Neural crest cell (in vitro differentiated cells): ENCODE measurements around the gene ANKRD34B. TPM values are rescaled to one million over a fixed set of nuclear protein-coding genes. Genes with fewer than 3 reads are reported as not detected.

Experiments
- DNase-seq: peaks from one replicate; pipeline ENCODE4 v3.0.0; 2021; ENCODE audit warnings: low read depth, mixed read lengths, low spot score
- H3K27ac Mint-ChIP-seq: one replicate; pipeline ENCODE4 v1.8.0; 2021; ENCODE audit warnings: mild to moderate bottlenecking, mixed read lengths; ENCODE audit not compliant: unreplicated experiment
- H3K27me3 Mint-ChIP-seq: 2 replicates; pipeline ENCODE4 v1.8.0; 2021; ENCODE audit warnings: low read depth, mild to moderate bottlenecking, mixed read lengths
- H3K36me3 Mint-ChIP-seq: 2 replicates; pipeline ENCODE4 v1.8.0; 2021; ENCODE audit warnings: low read depth, mild to moderate bottlenecking, mixed read lengths
- H3K4me1 Mint-ChIP-seq: 2 replicates; pipeline ENCODE4 v1.8.0; 2021; ENCODE audit warnings: mixed read lengths
- H3K4me3 Mint-ChIP-seq: one replicate; pipeline ENCODE4 v1.8.0; 2021; ENCODE audit warnings: mild to moderate bottlenecking, mixed read lengths
- H3K9me3 Mint-ChIP-seq: 2 replicates; pipeline ENCODE4 v1.8.0; 2021; ENCODE audit warnings: mixed read lengths
- total RNA-seq: library from RNA; stranded (reverse); gene quantifications from 2 replicates; pipeline ENCODE4 v1.2.1, GENCODE V29; 2021
- TF ChIP-seq, protein P1 (sequence below): fragments of 200-600 bp; sonication (generic); conservative IDR thresholded peaks from 2 replicates; pipeline ENCODE4 v1.5.0; 2021; ENCODE audit warnings: antibody characterized with exemption, mild to moderate bottlenecking

The ANKRD34B gene
- total RNA-seq, 1 donor from 2014 or later, result 0.05 TPM

DNA sequence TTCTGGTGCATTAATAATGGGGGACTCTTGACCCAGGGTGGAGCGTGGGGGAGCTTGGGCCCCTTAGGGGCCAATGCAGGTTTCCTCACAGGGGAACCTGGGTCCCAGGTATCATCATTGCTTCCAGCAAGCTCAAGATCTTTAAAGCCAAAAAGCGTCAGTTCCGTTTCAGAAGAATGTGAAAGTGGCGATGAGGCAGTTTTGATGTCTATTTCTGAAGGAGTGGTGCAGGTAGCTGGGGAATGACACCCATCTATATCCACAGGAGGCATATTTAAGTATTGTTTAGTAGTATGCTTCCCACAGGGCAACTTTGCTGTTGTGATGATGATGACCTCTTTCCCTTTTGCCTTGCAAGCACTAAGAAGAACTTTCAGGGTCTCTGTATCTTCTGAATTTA is 10.8 kb downstream of the ANKRD34B start:
- TF ChIP-seq, protein P1, sequence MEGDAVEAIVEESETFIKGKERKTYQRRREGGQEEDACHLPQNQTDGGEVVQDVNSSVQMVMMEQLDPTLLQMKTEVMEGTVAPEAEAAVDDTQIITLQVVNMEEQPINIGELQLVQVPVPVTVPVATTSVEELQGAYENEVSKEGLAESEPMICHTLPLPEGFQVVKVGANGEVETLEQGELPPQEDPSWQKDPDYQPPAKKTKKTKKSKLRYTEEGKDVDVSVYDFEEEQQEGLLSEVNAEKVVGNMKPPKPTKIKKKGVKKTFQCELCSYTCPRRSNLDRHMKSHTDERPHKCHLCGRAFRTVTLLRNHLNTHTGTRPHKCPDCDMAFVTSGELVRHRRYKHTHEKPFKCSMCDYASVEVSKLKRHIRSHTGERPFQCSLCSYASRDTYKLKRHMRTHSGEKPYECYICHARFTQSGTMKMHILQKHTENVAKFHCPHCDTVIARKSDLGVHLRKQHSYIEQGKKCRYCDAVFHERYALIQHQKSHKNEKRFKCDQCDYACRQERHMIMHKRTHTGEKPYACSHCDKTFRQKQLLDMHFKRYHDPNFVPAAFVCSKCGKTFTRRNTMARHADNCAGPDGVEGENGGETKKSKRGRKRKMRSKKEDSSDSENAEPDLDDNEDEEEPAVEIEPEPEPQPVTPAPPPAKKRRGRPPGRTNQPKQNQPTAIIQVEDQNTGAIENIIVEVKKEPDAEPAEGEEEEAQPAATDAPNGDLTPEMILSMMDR, result no peak
- Mint-ChIP-seq H3K27me3 (peaks cover 23% of the 10 kb centered on the region), H3K4me1 (no peaks in the 10 kb centered on the region), H3K9me3 (no peaks in the 10 kb centered on the region), H3K27ac (no peak overlapping the region), H3K36me3 (no peaks in the 10 kb centered on the region), H3K4me3 (no peak overlapping the region)
- DNase-seq, result no peak

GRCh38 chr5:80555099-80555498 is 15.0 kb downstream of the ANKRD34B start:
- Mint-ChIP-seq H3K4me3 (no peak overlapping the region), H3K4me1 (no peaks in the 10 kb centered on the region), H3K36me3 (no peaks in the 10 kb centered on the region), H3K27ac (no peak overlapping the region), H3K27me3 (peaks cover 21% of the 10 kb centered on the region), H3K9me3 (peaks cover 2% of the 10 kb centered on the region)
- TF ChIP-seq, protein P1, result no peak
- DNase-seq, result no peak

DNA sequence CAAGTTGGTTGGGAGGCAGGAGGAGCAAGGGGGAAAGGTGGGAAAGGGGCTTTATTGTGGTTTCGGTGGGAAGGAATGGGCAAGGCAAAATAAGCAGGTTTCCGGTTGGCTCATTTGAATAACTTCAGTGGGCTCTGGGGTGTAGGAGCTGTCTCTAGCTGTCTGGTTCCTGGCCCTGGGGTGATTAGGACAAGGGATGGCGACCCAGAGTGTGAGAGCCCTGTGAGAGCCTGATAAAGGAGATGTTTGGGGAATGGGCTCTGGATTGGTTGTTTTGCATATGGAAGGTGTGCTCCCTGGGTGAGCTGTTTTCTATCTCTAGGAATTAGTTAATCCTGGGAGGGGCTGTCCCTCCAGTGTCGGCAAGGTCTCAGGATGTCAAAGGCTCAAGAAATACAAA is 15.4 kb downstream of the ANKRD34B start:
- H3K27ac Mint-ChIP-seq, result no peak overlapping the region

DNA sequence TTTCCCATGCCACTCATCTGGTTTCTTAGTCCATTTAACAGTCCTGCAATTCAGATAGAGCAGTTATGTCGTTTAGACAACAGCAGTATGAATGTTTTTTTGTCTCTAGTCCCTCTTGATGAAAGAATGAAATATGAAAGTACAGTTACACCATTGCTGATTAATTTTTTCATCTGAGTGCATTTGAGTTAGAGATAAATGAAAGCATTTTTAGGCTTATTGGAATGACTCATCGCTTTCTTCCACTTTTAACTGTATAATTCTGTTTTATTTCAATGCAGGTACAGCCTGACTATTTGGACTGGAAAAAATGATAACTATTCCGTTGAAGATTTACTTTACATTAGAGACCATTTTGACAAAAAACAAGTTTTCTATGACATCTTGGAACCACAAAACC is 28.7 kb downstream of the ANKRD34B start:
- no peaks in the 10 kb centered on the region for H3K27me3 Mint-ChIP-seq
- H3K4me1 Mint-ChIP-seq, result no peaks in the 10 kb centered on the region
- no peak overlapping the region for H3K27ac Mint-ChIP-seq
- H3K9me3 Mint-ChIP-seq, result peaks cover 3% of the 10 kb centered on the region
- DNase-seq, result no peak
- H3K4me3 Mint-ChIP-seq, result no peak overlapping the region
- H3K36me3 Mint-ChIP-seq, result peaks cover 8% of the 10 kb centered on the region
- TF ChIP-seq, protein P1, result no peak

More for the DNA sequence above, 15.4 kb downstream of the ANKRD34B start:
- DNase-seq, result no peak
- H3K4me1 Mint-ChIP-seq, result no peaks in the 10 kb centered on the region
- no peaks in the 10 kb centered on the region for H3K36me3 Mint-ChIP-seq
- H3K9me3 Mint-ChIP-seq, result peaks cover 2% of the 10 kb centered on the region
- H3K4me3 Mint-ChIP-seq, result no peak overlapping the region
- TF ChIP-seq, protein P1, result no peak
- H3K27me3 Mint-ChIP-seq, result peaks cover 22% of the 10 kb centered on the region

DNA sequence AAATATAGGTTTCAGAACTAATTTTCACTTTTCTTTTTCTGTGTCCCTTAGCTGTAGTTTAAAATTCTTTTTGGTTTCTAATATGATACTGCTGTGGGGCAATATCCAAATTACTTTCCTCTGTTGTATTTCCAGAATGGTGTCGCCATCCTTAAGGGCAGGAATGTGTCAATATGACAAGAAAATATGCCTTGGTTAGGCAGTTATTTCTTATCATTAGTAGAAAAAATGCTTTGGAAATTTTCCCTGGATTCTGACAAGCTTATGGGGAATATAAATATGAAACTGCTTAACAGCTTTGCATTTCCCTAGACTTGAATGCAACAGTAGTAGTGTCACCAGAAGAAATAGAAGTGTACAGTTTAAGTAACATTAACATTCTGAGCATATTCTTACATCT is 29.4 kb downstream of the ANKRD34B start:
- DNase-seq, result no peak
- H3K4me3 Mint-ChIP-seq, result no peak overlapping the region
- H3K27ac Mint-ChIP-seq, result no peak overlapping the region
- no peaks in the 10 kb centered on the region for H3K27me3 Mint-ChIP-seq
- H3K4me1 Mint-ChIP-seq, result no peaks in the 10 kb centered on the region
- peaks cover 5% of the 10 kb centered on the region for H3K9me3 Mint-ChIP-seq
- TF ChIP-seq, protein P1, result no peak
- H3K36me3 Mint-ChIP-seq, result peaks cover 8% of the 10 kb centered on the region

GRCh38 chr5:80516826-80517225 is 53.3 kb downstream of the ANKRD34B start:
- peaks cover 3% of the 10 kb centered on the region for H3K36me3 Mint-ChIP-seq
- TF ChIP-seq, protein P1, result no peak
- no peaks in the 10 kb centered on the region for H3K27me3 Mint-ChIP-seq
- no peaks in the 10 kb centered on the region for H3K4me1 Mint-ChIP-seq
- no peaks in the 10 kb centered on the region for H3K9me3 Mint-ChIP-seq
- no peak overlapping the region for H3K27ac Mint-ChIP-seq
- no peak for DNase-seq
- no peak overlapping the region for H3K4me3 Mint-ChIP-seq
